Measurements from ENCODE around the gene ANTXR1. TPM values are rescaled to one million over a fixed set of nuclear protein-coding genes. Genes with fewer than 3 reads are reported as not detected.

ANTXR1 gene
- polyA plus RNA-seq, 1 of the 3 experiments (the other 2 are of a cell fraction) = 114 TPM

DNA sequence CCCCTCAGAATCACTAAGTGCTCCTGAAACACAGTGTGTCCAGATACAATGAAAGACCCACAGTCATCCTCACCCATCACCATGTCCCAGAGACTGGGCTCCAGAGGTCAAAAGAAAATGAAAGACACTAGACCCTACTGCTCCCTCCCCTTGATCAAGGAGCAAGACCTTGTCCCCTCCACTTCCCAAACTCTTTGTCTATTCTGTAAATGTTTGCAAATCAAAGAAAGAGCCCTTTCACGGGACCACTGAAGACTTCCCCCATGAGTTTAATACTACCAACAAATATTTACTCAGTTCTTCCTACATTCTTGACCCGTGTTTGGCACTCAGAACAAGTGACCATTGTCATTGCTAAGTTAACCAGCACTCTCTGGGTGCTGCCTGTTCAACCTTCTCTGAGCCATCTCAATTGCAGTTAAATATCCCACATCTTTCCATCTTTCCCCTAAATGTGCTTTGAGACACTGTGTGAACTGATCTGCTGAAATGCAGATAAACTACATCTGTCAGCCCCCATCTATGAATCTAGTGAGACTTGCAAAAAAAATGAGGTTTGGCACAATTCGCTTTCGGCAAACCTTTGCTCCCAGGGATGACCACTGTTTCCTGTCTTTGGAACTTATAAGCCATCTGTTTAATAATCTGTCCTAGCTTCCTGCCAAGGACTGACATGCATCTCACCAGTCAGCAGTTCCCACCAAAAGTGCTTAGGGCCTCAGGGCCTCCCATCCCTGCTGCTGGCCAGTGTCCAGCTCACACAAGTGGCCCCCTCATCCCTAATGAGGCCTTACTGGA lies 203.8 kb downstream of the ANTXR1 start (continued):
- TF ChIP-seq FOXM1 (IDR thresholded peaks at IDR 0.05; ENCODE audit: low read depth) (peak; percentile 66; the same call in 1 of the 2 replicates), FOSL2 (IDR thresholded peaks at IDR 0.05; ENCODE audit: borderline replicate concordance, low read depth) (peak; percentile 48; the same call in 1 of the 2 replicates)

- ChIA-PET POLR2A (no interaction called here), CTCF (interaction anchor here (0.6 to 2.0 kb wide), 3 partner anchors 10 to 90 kb away, joined by 3 to 17 read pairs (median 3); no protein-coding TSS in a partner anchor)
- Histone ChIP-seq H3K4me1 (ENCODE audit: control insufficient read depth in 1 of 2, insufficient read depth in 2 of 2, low read depth in 1 of 2, low read length in 1 of 2) (peaks cover 28 to 44% of the 10 kb centered on the region in 2 experiments), H3K79me2 (ENCODE audit: insufficient read depth) (no peaks in the 10 kb centered on the region; the same call in 1 of the 2 replicates), H3K27ac (ENCODE audit: low read depth in 2 of 2, low read length in 1 of 2) (peak overlapping the region; percentile 76 to 83; a peak in 3 of 4 replicates), H3K4me2 (no peak overlapping the region), H3K9me2 (no peaks in the 10 kb centered on the region), H3K27me3 (ENCODE audit: insufficient read depth) (no peaks in the 10 kb centered on the region), H3K36me3 (replicated peaks in 1 of 2; ENCODE audit: control insufficient read depth in 1 of 2, insufficient read depth in 2 of 2, low read length in 1 of 2) (peaks cover 13 to 18% of the 10 kb centered on the region in 2 experiments), H3K4me3 (ENCODE audit: low read depth in 2 of 2, low read length in 1 of 2) (no peak overlapping the region), H3F3A (replicated peaks; ENCODE audit: insufficient read depth) (peaks cover 15% of the 10 kb centered on the region), H4K20me1 (ENCODE audit: insufficient read depth) (no peaks in the 10 kb centered on the region), H3K9ac (no peak overlapping the region), H3K9me3 (no peaks in the 10 kb centered on the region), H2AFZ (ENCODE audit: low read depth) (no peak overlapping the region)
- DNase-seq = no peak
- TF ChIP-seq EZH2phosphoT487 (IDR thresholded peaks at IDR 0.05; ENCODE audit: borderline replicate concordance, low read depth) (no peak), SIN3A (IDR thresholded peaks at IDR 0.05; ENCODE audit: borderline replicate concordance, low read depth, low read length) (no peak), PBX3 (IDR thresholded peaks at IDR 0.05) (no peak), FOXJ3 (CRISPR knock-in tag; IDR thresholded peaks at IDR 0.05) (no peak), RAD21 (IDR thresholded peaks at IDR 0.05; ENCODE audit: low read length) (no peak; the same call in 1 of the 2 replicates)
- TF ChIP-seq, protein P1, sequence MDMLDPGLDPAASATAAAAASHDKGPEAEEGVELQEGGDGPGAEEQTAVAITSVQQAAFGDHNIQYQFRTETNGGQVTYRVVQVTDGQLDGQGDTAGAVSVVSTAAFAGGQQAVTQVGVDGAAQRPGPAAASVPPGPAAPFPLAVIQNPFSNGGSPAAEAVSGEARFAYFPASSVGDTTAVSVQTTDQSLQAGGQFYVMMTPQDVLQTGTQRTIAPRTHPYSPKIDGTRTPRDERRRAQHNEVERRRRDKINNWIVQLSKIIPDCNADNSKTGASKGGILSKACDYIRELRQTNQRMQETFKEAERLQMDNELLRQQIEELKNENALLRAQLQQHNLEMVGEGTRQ (IDR thresholded peaks at IDR 0.05; ENCODE audit: borderline replicate concordance, low read depth, low read length) = no peak
- 89% methylated on average over 4 of the region's 4 CpGs for WGBS (ENCODE audit: low lambda C conversion rate)
Measured at GRCh38 chr2:69217333-69218080, 204.5 kb downstream of the ANTXR1 start.

DNA sequence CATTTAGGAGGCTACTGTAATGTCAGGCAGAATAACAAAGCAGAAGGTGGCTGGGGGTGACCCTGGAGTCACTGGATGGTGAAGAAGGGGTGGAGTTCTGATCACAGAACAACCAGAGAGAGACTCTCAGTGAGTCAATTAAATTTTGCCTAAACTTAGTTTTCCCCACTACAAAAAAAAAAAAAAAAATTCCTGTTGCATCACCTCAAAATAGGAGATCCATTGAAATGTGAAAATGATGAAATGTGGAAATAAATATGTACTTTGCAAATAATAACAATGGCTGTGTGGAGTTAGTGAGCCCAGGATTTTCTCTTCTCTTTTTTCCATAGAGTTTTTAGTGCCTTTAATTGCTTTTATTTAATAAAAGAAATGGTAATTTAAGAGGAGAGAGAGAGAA lies 208.5 kb downstream of the ANTXR1 start:
- H3K4me1 ChIP-seq (ENCODE audit: control insufficient read depth in 1 of 2, insufficient read depth in 2 of 2, low read depth in 1 of 2, low read length in 1 of 2) = peaks cover 17 to 34% of the 10 kb centered on the region in 2 experiments
- no peak for DNase-seq
- H3K27me3 ChIP-seq (ENCODE audit: insufficient read depth) = no peaks in the 10 kb centered on the region
- ChIA-PET CTCF (interaction anchor here (1.1 to 2.6 kb wide), 2 partner anchors 33 to 85 kb away, joined by 3 to 9 read pairs; no protein-coding TSS in a partner anchor), POLR2A (no interaction called here)
- H3K9ac ChIP-seq = peak overlapping the region; percentile 33; the same call in 1 of the 2 replicates
- H3K36me3 ChIP-seq (replicated peaks in 1 of 2; ENCODE audit: control insufficient read depth in 1 of 2, insufficient read depth in 2 of 2, low read length in 1 of 2) = peaks cover 4 to 18% of the 10 kb centered on the region in 2 experiments
- H3K4me2 ChIP-seq = peak overlapping the region; percentile 66; the same call in 1 of the 2 replicates
- no peaks in the 10 kb centered on the region for H3K9me3 ChIP-seq
- H3K27ac ChIP-seq (ENCODE audit: low read depth in 2 of 2, low read length in 1 of 2) = peak overlapping the region; percentile 36 to 77; a peak in 3 of 4 replicates
- peaks cover 24% of the 10 kb centered on the region for H3F3A ChIP-seq (replicated peaks; ENCODE audit: insufficient read depth)
- no peak overlapping the region for H2AFZ ChIP-seq (ENCODE audit: low read depth)
- H3K4me3 ChIP-seq (ENCODE audit: low read depth in 2 of 2, low read length in 1 of 2) = no peak overlapping the region
- H4K20me1 ChIP-seq (ENCODE audit: insufficient read depth) = no peaks in the 10 kb centered on the region
- H3K9me2 ChIP-seq = no peaks in the 10 kb centered on the region
- no peak for TF ChIP-seq NFIC (IDR thresholded peaks at IDR 0.05; ENCODE audit: borderline replicate concordance)
- TF ChIP-seq MXI1 (IDR thresholded peaks at IDR 0.05; ENCODE audit: low read depth, low read length) = no peak
- no peak for TF ChIP-seq RFX5 (IDR thresholded peaks at IDR 0.05; ENCODE audit: low read length)
- TF ChIP-seq TCF12 (IDR thresholded peaks at IDR 0.05) = no peak
- no peak for TF ChIP-seq CHD2 (IDR thresholded peaks at IDR 0.05; ENCODE audit: low read length, partially characterized antibody)
- TF ChIP-seq, protein P1 (IDR thresholded peaks at IDR 0.05; ENCODE audit: borderline replicate concordance, low read depth, low read length) = no peak
- H3K79me2 ChIP-seq (ENCODE audit: insufficient read depth) = no peaks in the 10 kb centered on the region; the same call in 1 of the 2 replicates

All from SK-N-SH (cell line).